Skeletal muscle satellite cell (primary cell): ENCODE measurements around the gene EPHA10.

Experiments used
- H3K27me3 ChIP-seq: 2 replicates; pipeline ENCODE4 v1.7.0; 2013; ENCODE audit warnings: low read length; ENCODE audit not compliant: control insufficient read depth, insufficient read depth
- H3K36me3 ChIP-seq: 2 replicates; pipeline ENCODE4 v1.7.0; 2013; ENCODE audit warnings: mild to moderate bottlenecking, control low read depth, low read length; ENCODE audit not compliant: insufficient read depth
- H3K4me1 ChIP-seq: 2 replicates; pipeline ENCODE4 v1.7.0; 2013; ENCODE audit warnings: low read length; ENCODE audit not compliant: control insufficient read depth, insufficient read depth
- H3K4me2 ChIP-seq: 2 replicates; pipeline ENCODE4 v1.7.0; 2013; ENCODE audit warnings: mild to moderate bottlenecking, low read length
- H3K4me3 ChIP-seq: 2 replicates; pipeline ENCODE4 v1.7.0; 2013; ENCODE audit warnings: low read length
- H3K9ac ChIP-seq: 2 replicates; pipeline ENCODE4 v1.7.0; 2013; ENCODE audit warnings: mild to moderate bottlenecking, low read depth, low read length, moderate library complexity
- H3K9me3 ChIP-seq: replicated peaks from 2 replicates; pipeline ENCODE4 v1.7.0; 2013; ENCODE audit warnings: mild to moderate bottlenecking, control low read depth, low read length

Gene EPHA10

DNA sequence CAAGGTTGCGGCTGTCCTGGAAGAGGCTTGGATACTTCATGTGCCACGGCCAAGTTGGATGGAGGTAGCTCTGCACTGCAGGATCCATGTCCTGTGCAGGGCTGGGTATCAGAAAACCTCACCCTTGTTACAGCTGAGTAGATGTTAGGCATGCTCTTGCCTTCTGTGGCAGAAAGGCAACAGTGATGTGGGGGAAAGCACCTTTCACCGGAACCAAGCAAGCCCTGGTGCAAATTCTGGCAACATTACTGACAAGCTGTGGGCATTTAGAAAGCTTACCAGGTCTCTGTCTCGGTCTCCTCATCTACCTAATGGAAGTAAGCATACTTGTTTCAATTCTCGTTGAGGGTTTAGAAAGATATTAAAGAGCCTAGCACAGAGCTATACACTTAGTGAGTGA is 87.1 kb downstream of the EPHA10 start:
- peaks cover 11% of the 10 kb centered on the region for H3K36me3 ChIP-seq
- no peaks in the 10 kb centered on the region for H3K9me3 ChIP-seq
- no peak overlapping the region for H3K9ac ChIP-seq
- H3K4me1 ChIP-seq: no peaks in the 10 kb centered on the region
- no peak overlapping the region for H3K4me3 ChIP-seq
- peaks cover 12% of the 10 kb centered on the region for H3K27me3 ChIP-seq
- H3K4me2 ChIP-seq: no peak overlapping the region

DNA sequence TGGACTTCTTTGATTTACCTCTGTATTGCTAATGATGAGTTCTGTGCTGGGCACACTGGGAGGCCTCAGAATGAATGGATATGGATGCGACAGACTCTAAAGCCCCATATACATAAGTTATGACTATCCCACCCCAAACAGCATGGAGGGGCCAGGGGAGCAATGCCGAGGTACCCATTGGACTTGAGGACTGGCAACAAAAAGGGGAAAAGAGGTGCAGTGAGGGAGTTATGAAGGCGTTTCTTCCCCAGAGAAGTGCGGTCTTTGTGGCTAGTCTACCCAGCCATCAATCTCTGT is 87.8 kb downstream of the EPHA10 start:
- H3K9ac ChIP-seq: no peak overlapping the region
- no peaks in the 10 kb centered on the region for H3K4me1 ChIP-seq
- peaks cover 19% of the 10 kb centered on the region for H3K27me3 ChIP-seq
- H3K9me3 ChIP-seq: no peaks in the 10 kb centered on the region
- peaks cover 8% of the 10 kb centered on the region for H3K36me3 ChIP-seq
- no peak overlapping the region for H3K4me3 ChIP-seq
- no peak overlapping the region for H3K4me2 ChIP-seq

DNA sequence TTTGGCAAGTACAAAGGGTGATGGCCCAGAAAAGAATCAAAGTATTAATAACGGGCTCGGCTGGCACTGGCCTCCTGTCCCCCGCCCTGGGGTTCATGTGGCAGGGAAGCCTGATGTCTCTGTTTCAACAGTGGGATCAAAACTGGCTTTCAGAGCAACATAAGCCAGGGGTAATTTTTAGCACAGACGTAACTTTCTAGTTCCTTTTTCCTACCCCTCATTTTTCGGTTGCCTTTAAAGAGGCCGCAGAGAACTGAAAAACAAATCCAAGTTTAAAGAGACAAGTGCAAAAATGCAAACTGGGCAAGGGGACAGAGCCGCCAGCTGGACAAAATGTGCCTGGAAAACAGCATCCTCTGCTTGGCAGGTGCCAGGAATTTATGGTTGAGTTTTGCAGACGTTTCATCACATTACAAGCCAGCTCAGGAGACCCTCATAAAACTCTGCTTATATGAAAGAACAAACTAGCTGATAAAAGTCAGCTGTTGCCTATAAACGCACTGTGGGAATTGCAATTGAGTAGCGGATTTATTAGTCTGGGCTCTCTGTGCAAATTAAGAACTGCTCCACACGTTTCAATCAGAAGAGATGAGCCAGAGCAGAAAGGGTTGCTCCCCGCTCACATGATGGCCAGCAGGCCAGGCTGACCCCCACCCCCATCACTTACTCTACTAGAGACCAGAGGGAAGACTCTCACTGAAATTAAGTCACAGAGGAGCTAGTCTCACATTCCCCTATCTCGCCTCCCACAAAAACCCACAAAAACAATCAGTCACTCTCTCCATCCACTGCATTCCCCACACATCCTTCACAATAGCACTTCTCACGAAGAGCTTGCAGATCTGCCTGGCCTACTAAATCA is 88.4 kb downstream of the EPHA10 start:
- Histone ChIP-seq H3K4me3 (no peak overlapping the region), H3K4me1 (no peaks in the 10 kb centered on the region), H3K27me3 (peaks cover 25% of the 10 kb centered on the region), H3K4me2 (no peak overlapping the region), H3K9me3 (no peaks in the 10 kb centered on the region), H3K36me3 (peaks cover 8% of the 10 kb centered on the region), H3K9ac (no peak overlapping the region)

DNA sequence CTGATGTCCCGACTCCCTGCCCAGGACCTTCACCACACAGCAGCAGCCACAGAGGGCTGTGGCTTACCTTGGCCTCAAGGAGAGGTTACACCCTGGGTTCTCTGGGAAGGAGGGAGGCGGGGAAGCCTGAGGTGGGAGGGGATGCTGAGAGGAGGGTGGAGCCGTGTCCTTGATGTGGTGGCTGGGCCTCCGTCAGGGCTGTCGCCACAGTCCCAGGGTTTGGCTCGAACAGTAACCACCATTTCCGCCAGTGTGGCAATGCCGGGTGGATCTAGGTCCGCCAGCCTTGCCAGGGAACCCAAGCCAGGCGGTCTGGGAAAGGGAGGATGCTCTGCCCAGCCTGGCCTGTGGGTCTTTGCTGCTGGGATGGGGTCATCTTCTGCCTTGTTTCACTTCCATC is 91.0 kb downstream of the EPHA10 start:
- H3K9me3 ChIP-seq: no peaks in the 10 kb centered on the region
- peaks cover 35% of the 10 kb centered on the region for H3K27me3 ChIP-seq
- H3K4me2 ChIP-seq: no peak overlapping the region
- H3K9ac ChIP-seq: no peak overlapping the region
- no peaks in the 10 kb centered on the region for H3K4me1 ChIP-seq
- no peak overlapping the region for H3K4me3 ChIP-seq
- H3K36me3 ChIP-seq: no peaks in the 10 kb centered on the region

DNA sequence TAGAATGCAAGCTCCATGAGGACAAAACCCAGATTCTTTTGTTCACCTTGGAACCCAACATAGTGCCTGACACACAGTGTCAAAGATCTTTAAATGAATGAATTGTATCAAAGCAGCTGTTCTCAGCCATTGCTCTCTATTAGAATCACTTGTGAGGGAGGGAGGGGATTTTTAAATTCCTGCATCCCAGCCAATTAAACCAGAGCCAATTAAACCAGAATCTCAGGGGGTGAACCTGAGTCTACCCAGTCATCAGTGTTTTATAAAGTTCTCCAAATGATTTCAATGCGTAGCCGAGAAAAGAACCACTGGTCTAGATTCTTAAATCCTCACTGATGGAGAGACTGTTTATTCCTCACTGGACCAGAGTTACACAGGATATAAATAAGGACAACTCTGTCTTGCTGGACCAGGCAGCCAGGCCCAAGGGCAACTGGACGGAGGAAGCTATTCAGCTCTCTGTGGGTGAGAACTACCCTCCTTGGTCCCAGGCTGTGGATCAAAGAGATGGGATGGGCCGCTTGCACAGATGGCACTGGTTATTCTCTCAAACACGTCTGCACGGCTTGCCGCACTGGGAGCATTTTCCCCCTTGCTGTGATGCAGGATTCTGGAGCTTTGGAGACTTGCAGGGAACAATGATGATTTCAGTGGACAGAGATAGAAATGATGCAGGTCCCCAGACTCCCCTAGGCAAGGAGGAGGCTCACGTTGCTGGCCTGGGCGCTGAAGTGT is 92.6 kb downstream of the EPHA10 start:
- Histone ChIP-seq H3K4me2 (no peak overlapping the region), H3K4me1 (no peaks in the 10 kb centered on the region), H3K36me3 (no peaks in the 10 kb centered on the region), H3K9me3 (no peaks in the 10 kb centered on the region), H3K27me3 (peaks cover 51% of the 10 kb centered on the region), H3K9ac (no peak overlapping the region), H3K4me3 (no peak overlapping the region)

DNA sequence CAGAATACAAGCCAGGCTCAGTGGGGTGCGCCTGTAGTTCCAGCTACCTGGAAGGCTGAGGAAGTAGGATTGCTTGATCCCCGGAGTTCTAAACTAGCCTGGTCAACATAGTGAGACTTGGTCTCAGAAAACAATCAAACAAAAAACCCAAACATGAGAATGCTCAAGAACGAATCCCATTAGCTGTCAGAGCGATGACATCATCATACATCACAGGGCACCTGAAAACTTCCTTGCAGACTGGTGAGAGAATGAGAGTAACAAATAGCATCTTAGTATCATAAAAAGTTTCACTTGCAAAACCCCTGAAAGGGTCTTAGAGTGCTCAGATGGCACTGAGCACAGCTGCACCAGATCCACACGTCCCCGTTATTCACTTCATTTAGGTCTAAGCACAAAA is 93.7 kb downstream of the EPHA10 start:
- no peak overlapping the region for H3K4me2 ChIP-seq
- H3K9ac ChIP-seq: no peak overlapping the region
- H3K36me3 ChIP-seq: no peaks in the 10 kb centered on the region
- H3K9me3 ChIP-seq: no peaks in the 10 kb centered on the region
- H3K4me1 ChIP-seq: no peaks in the 10 kb centered on the region
- H3K27me3 ChIP-seq: peaks cover 56% of the 10 kb centered on the region
- H3K4me3 ChIP-seq: no peak overlapping the region

DNA sequence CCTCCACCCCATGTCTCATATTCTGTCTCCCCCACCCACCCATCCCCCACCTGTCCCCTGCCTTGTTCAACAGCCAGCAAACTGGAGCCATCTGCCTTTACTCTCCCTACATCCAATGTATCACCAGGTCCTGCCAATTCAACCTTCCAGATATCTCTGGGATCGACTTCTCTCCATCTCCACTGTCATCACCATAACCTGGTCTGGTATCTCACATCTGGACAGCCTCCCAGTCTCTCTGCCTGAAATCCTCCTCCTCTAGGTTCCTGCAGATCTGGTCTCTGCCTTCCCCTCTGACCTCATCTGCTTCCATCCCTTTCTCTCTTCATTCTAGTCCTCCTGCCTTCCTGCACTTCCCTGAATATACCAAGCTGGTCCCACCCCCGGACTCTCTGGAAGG is 94.8 kb downstream of the EPHA10 start:
- no peaks in the 10 kb centered on the region for H3K4me1 ChIP-seq
- H3K36me3 ChIP-seq: no peaks in the 10 kb centered on the region
- no peak overlapping the region for H3K4me2 ChIP-seq
- H3K9me3 ChIP-seq: no peaks in the 10 kb centered on the region
- H3K4me3 ChIP-seq: no peak overlapping the region
- no peak overlapping the region for H3K9ac ChIP-seq
- peaks cover 61% of the 10 kb centered on the region for H3K27me3 ChIP-seq

DNA sequence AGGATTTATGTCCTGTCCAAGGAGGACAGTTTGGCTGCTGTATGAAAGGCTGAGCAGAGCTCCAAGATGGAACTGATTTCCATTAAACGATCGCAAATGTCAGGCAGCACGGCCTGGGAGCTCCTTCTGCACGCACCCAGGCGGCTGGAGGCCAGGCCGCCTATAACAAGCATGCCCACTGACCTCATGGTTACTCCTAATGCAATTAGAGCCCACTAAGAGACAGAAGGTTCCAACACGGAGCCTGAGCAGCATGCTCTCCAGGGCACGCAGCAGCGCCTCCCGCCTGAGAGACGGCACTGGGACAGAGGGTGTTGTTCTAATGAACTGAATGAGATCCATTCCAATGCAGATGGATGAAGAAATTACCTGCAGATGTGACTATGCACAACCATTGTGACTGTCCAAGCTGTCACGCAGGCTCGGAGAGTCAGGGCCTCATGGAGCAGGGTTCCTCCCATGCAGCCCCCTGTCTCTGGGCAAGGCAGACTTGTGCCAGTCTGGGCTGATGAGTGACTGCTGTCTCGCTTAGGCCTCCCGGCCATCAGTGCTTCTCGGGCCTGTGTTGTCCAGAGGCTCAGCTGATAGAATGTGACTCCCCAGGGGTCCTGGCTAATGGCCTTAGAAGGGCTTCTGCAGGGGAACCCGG is 97.8 kb downstream of the EPHA10 start:
- no peak overlapping the region for H3K4me2 ChIP-seq
- peaks cover 62% of the 10 kb centered on the region for H3K27me3 ChIP-seq
- no peak overlapping the region for H3K9ac ChIP-seq
- H3K9me3 ChIP-seq: no peaks in the 10 kb centered on the region
- H3K36me3 ChIP-seq: no peaks in the 10 kb centered on the region
- no peak overlapping the region for H3K4me3 ChIP-seq
- no peaks in the 10 kb centered on the region for H3K4me1 ChIP-seq

DNA sequence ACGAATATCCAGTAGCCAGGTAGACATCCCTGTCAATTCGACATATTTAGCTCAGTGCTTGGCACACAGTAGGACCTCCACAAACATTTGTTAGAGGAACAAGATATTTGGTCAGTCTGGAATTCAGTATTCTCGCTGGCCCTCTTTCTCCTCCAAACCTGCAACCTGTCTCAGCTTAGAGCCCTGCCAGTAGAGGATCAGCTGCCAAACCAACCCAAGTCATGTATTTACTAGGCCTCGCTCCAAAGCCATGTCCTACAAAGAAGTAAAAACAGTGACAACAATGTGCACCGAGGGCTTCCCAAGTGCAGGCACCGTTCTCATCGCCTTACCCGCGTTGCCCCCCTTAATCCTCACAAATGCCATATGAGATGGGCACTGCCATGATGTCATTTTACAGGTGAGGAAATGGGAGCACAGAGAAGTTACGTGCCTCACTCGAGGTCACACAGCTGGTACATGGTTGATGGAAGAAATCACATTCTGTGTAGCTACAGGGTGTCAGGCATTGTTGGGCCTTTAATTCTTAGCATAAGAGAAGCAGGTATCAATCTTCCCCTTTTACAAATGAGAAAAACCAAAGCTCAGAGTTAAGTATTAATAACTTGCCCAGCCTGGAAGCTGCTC is 98.6 kb downstream of the EPHA10 start:
- no peak overlapping the region for H3K4me2 ChIP-seq
- H3K27me3 ChIP-seq: peaks cover 54% of the 10 kb centered on the region

More for the DNA sequence above, 98.6 kb downstream of the EPHA10 start:
- H3K4me3 ChIP-seq: no peak overlapping the region
- no peaks in the 10 kb centered on the region for H3K9me3 ChIP-seq
- no peaks in the 10 kb centered on the region for H3K4me1 ChIP-seq
- H3K9ac ChIP-seq: no peak overlapping the region
- no peaks in the 10 kb centered on the region for H3K36me3 ChIP-seq
